ENCODE data around the gene LMOD1.
"Not testable (repeated sequence)": the region's sequence is repeated elsewhere in the genome, so short reads cannot be mapped to it uniquely, and the experiment has no call there.

LMOD1 gene

GRCh38 chr1:201890806-201891450, 55.4 kb downstream of the LMOD1 start:
- no peak for DNase-seq

GRCh38 chr1:201890223-201890622, 56.1 kb downstream of the LMOD1 start:
- DNase-seq: no peak

DNA sequence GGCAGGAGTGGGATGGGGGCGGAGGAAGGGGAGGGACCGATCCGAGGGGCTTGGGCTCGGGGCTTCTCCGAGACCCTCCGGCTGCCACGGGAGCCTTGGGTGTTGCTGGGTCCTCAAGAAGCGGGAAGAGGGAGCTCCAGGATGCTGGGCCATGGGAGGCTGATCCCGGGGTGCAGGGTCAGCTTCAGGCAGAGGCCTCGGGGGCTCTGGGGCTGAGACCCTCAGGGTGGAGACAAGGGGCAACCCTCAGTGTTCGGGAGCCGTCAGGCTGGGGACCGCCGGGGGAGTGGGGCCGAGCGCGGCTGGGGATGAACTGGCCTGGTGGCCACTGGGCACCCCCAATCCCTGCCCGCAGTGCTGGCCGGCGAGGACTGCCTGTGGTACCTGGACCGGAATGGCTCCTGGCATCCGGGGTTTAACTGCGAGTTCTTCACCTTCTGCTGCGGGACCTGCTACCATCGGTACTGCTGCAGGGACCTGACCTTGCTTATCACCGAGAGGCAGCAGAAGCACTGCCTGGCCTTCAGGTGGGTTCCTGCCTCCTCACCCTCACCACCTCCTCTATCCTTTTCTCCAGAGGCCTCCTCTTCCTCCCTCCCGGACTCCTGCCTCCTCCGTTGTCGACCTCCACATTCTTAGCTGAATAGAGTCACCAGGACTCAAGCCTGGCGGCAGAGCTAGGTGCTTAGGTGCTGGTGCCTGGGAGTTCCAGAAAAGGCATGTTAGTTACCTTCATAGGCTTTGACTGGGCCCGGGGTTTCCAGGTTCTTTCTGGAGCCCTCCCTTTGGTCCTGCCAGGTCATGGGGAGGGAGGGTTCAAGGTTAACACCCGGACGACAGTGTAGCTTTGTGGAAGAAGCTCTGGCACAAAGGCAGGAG, 57.0 kb downstream of the LMOD1 start:
- DNase-seq: no peak

- no peak for DNase-seq
These were observed 57.9 kb downstream of the LMOD1 start, which contains the start of gene SHISA4 for GRCh38 chr1:201888282-201889089. SHISA4 (plus strand) TSS chr1:201888898; CDS start chr1:201888995, 97 bp downstream.

GRCh38 chr1:201887116-201887866, 59.1 kb downstream of the LMOD1 start:
- DNase-seq: no peak

DNA sequence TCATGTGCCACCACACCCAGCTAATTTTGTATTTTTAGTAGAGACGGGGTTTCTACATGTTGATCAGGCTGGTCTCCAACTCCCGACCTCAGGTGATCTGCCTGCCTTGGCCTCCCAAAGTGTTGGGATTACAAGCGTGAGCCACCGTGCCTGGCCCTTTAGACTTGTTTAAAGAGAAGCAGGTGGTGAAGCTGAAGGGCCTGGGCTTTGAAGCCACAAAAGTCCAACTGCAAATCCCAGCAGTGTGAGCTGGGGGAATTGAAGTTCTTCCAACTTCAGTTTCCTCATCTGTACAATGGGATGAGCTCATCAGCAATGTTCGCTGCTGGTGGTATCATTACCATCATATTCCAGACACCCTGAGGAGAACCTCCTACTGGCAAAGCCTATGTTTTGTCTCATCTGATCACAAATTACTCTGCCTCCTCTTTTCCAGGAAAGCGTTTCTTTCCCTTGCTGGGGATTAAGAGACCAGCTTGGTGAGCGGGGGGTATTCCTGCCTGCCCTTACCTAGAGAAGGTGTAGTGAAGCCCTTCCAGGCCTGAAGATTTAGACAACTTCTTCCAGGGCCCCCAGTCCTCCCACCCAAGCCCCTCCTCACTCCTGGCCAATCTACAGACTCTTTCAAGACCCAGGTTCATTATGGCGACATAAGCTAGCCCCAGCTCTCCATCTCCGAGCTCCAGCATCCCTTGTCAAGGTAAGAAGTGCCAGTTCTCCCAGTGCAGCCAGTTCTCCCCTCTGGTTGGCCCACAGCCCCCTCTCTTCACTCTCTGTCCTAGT, 60.1 kb downstream of the LMOD1 start:
- DNase-seq: no peak

DNA sequence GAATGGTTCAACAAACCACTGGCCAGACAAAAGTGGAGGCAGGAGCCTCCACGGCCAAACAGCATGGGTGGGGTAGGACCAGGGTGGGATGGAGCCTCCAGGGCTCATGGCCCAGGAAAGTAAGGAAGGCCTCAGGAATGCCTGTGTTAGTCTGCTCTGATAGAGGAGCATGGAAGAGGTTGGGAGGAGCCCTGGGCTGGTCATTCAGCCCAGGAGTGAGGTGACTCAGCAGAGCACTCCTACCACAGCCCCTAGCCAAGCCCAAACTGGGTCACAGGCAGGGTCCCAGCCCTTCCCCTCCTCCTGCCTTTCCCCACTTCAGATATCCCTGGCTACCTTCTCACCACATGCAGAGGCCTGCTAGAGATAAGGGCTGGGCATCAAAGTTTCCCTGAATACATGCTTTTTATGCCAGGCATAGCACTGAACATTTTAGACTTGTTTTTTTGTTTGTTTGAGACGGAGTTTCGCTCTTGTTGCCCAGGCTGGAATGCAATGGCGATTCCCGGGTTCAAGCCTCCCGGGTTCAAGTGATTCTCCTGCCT, 60.7 kb downstream of the LMOD1 start:
- DNase-seq: no peak

- no peak for DNase-seq
These were observed 61.9 kb downstream of the LMOD1 start for GRCh38 chr1:201884425-201884824.

DNA sequence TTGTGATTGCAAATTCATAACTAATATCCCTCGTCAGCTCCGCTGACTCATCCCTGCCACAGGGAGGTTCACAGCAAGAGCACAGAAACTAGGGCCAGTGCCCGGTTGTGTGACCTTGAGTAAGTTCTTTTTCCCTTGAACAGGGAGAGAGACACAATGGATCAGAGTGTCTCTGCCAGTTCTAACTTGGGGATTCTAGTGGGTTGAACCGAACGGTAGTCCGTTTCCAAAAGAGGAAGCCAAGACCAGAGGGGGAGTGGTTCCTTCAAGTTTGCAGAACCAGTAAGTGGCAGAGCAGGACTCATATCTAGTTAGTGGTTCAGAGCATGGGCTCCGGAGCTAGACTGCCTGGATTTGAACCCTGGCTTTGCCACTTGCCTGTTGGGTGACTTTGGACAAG, 62.6 kb downstream of the LMOD1 start:
- DNase-seq: no peak

DNA sequence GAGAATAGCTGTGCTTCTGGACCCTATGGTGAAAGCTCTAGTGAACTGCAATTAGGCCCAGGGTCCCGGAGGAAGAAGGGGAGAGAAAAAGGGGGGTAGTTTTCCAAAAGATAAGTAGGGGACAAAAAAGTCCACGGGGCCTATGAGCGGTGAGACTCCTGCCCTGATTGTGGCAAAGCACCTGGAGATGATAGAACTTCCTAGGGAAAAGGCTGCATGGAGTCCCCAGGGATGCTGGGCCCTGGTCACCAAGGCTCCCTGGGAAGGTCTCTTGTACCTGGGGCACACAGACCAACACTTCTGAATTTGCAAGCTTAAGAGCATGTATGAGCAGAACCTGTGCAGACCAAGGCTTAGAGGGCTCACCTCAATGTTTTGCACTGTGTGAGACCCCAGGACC, 63.1 kb downstream of the LMOD1 start:
- DNase-seq: no peak

DNA sequence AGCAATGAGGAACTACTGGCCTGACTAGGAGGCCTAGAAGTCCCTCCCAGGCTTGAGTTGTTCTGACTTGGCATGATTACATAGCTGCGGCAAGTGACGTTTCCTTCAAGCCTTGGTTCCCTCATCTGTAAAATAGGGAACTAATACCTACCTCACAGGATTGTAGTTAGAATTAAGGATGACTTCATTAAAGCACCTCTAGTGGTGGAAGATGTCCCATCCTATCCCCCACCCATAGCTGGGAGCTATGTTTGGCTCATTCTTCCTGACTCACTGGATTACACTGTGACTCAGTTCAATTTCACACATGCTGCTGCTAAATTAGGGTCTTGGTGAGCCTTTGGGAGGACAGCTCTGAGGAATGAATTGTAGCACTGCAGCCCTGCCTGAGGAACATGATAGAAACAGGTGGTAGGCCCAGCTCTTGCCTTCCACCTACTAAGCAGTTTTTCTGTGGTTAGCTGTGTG, 63.6 kb downstream of the LMOD1 start:
- no peak for DNase-seq

DNA sequence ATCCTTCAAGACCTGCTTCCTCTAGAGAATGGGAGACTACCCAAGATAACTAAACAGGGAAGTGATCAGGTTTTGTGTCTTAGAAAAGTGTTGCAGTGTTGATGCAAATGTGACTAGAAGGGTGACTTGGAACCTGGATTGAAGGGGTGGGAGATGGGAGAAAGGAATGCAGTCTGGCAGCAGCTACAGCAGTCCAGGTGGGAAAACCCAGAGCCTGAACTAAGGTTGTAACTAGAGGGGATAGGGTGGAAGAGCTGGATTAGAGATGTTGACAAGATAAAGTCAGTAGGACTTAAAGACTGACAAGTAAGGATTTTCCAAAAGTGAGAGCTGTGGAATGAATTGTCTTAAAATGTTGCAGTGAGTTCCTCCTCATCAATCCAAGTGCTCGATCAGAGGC, 64.7 kb downstream of the LMOD1 start:
- no peak for DNase-seq

DNA sequence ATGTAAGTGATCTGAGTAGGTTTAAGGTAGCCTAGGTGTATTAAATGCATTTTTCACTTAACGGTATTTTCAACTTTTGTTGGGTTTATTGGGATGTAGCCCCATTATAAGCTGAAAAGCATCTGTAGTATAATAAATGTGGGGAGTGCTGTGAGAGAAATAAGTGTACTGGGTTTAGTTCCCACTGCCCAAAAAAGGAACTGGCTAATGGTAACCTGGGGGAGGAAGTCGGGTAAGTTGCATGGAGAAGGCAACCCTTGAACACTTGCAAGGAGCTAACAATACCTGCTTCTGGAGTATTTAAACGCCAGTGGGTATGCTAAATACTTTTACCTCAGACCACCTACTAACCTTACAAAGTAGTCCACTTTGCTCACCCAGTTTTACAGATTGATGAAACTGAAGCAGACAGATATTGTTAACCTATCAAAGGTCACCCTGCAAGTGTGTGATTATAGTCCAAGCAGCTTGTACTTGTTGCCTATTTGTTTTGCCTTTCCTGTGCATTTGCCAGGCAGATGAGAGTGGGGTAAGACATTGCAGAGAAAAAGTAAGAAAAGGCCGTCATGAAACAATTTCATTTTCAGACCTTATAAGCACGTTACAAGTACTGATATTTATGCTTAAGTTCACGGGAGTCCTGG, 65.3 kb downstream of the LMOD1 start:
- DNase-seq: no peak

DNA sequence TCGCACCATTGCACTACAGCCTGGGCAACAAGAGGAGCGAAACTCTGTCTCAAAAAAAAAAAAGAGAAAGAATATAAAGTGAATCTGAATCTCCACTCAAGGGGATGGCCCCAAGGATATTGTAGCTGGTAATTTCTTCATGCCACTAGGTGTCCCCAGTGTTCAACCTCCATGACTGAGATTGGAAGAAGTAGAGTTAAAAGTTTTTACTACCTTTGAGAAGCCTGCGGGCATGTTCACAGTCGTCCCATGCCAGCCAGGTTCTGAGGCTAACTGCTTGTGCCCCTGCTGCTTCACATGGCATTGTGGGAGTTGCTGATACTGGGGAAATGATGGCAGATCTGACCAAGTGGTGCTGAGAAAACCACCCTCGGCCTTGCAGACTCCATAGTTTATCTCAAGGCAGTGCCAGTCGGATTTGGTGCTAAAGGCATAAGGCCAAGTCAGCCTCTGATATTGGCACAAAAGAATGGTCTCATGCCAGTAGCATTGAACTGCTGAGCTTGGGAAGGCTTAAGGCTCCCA, 68.4 kb downstream of the LMOD1 start:
- DNase-seq: no peak

- no peak for DNase-seq
These were observed 70.1 kb downstream of the LMOD1 start for GRCh38 chr1:201876148-201876818.

GRCh38 chr1:201874672-201875071, 71.7 kb downstream of the LMOD1 start:
- no peak for DNase-seq

DNA sequence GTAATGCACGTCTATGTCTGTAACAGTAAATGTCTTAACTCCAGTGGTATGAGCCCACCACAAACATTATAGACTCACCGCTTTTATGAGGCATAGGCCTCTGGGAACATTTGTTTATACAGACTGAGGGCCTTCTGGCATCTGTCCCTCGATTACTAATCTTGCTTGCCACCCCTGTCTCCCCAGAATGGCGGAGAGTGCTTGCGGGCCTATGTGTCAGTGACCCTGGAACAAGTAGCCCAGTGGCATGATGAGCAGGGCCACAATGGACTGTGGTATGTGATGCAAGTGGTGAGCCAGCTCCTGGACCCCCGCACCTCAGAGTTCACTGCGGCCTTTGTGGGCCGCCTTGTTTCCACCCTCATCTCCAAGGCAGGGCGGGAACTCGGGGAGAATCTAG, 76.0 kb downstream of the LMOD1 start:
- DNase-seq: no peak

DNA sequence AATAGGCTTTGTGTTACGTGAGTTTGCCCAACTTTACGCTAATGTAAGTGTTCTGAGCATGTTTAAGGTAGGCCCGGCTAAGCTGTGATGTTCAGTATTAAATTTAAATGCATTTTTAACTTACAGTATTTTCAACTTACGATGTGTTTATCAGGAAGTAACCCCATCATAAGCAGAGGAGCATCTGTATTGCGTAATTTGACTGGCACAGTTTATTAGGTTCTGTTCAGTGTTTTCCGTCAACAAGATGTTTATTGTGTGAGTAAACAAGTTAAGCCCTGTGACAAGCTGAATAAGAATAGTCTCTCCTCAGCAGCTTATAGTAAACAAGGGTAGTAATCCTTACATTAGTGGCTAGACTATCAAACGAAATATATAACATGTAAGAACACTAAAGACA, 84.9 kb downstream of the LMOD1 start:
- DNase-seq: no peak

DNA sequence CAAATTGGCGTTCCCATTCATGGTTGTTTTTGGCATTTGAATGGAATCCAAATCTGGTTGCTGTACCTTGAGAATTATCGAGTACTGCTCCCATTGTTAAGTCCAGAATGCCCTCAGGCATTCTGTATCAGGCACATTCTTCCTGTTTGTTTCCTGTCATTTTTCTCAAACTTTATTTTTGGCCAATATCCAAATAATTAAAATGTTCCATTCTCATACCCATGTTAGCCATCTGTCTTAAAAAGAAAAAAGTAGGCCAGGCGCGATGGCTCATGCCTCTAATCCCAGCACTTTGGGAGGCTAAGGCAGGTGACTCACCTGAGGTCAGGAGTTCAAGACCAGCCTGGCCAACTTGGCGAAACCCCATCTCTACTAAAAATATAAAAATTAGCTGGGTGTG, 86.9 kb downstream of the LMOD1 start:
- no peak for DNase-seq

DNA sequence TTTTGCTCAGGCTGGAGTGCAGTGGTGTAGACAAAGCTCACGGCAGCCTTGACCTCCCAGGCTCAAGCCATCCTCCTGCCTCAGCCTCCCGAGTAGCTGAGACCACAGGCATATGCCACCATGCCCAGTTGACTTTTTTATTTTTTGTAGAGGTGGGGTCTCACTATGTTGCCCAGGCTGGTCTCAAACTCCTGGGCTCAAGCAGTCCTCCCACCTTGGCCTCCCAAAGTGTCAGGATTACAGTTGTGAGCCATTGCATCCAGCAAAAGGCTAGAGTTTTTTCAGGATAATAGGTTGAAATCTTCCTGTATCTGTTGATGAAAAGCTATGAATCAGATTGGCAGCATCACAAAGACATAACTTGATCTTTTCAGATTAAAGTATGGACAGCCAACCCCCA, 89.6 kb downstream of the LMOD1 start:
- not testable (repeated sequence) for DNase-seq
